Esophagus (tissue), 2 donors: ENCODE data around the gene ANKS1B. TPM values are rescaled to one million over a fixed set of nuclear protein-coding genes. Genes with fewer than 3 reads are reported as not detected.
"Not testable (repeated sequence)": the region's sequence is repeated elsewhere in the genome, so short reads cannot be mapped to it uniquely, and the experiment has no call there.

ENCODE experiments used
- H3K27ac ChIP-seq, 2 donors: one replicate each; pipeline ENCODE4 v1.5.1; 2013; ENCODE audit warnings: low read depth in 2 of 2, mild to moderate bottlenecking in 2 of 2, inconsistent platforms in 1 of 2, low read length in 1 of 2, moderate library complexity in 1 of 2
- H3K27me3 ChIP-seq, 2 donors: one replicate each; pipeline ENCODE4 v1.6.1; 2013; ENCODE audit warnings: low read length in 2 of 2, control low read depth in 1 of 2, mild to moderate bottlenecking in 1 of 2; ENCODE audit not compliant: insufficient read depth in 2 of 2, control insufficient read depth in 1 of 2
- H3K36me3 ChIP-seq, 2 donors: one replicate each; pipeline ENCODE4 v1.6.1; 2013; ENCODE audit warnings: low read length in 1 of 2; ENCODE audit not compliant: control insufficient read depth in 2 of 2, insufficient read depth in 2 of 2
- H3K4me1 ChIP-seq, 2 donors: one replicate each; pipeline ENCODE4 v1.6.1; 2013; ENCODE audit warnings: low read length in 1 of 2; ENCODE audit not compliant: control insufficient read depth in 2 of 2, insufficient read depth in 2 of 2
- H3K4me3 ChIP-seq, 2 donors: one replicate each; pipeline ENCODE4 v1.5.1; 2013; ENCODE audit warnings: low read length in 2 of 2, mild to moderate bottlenecking in 2 of 2, low read depth in 1 of 2, moderate library complexity in 1 of 2
- H3K9me3 ChIP-seq, 2 donors: one replicate each; pipeline ENCODE4 v1.6.1; 2013; ENCODE audit warnings: mild to moderate bottlenecking in 2 of 2, low read depth in 1 of 2, low read length in 1 of 2, moderate library complexity in 1 of 2; ENCODE audit not compliant: control insufficient read depth in 2 of 2, insufficient read depth in 1 of 2
- WGBS, 2 donors: extraction: QIAGEN DNeasy Blood & Tissue Kit; methylation state at CpG; one replicate each; pipeline ENCODE4 v1.1.7; 2013; 5-methylcytosine and 5-hydroxymethylcytosine counted together
- polyA plus RNA-seq, 2 donors: library from polyadenylated mRNA; stranded (reverse); fragments of 200-250 nt; gene quantifications; one replicate each; pipeline ENCODE4 v1.2.3, GENCODE V29; 2013
- donor health status: healthy with polysubstance abuse.
- donor health status: Bipolar disorder and iron deficiency.

The ANKS1B gene
- polyA plus RNA-seq, 2 donors: 0.85 to 1.0 TPM

DNA sequence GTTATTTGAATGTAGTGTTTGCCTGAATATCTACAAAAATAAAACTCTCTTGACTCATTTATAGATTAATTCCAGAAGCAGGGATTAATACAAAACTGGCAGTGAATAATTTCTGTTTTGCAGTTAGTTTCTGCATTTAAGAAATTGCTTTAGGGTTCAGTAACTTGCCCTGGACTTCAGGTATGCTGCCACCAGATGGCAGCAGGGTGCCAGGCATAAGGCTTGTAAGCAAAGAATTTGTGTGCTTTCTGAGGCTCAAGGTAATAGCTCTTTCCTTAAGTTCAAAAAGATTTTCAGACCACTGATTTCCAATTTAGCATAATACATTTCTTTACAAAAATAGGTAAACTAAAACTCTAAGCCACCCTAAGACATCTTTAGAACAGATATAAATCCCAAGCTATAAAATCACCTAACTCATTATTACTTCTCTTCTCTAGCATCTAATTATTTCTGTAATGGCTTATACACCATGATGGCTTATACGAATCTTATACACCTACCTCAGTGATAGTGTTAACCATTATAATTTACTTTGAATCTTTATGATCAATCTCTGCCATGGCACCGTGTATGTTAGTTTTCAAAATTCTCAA is 941.3 kb downstream of the ANKS1B start:
- Histone ChIP-seq H3K27me3 (no peaks in the 10 kb centered on the region), H3K4me3 (no peak overlapping the region), H3K36me3 (no peaks in the 10 kb centered on the region), H3K27ac (no peak overlapping the region), H3K4me1 (no peaks in the 10 kb centered on the region), H3K9me3 (no peaks in the 10 kb centered on the region)
- 60 to 63% methylated on average over 2 of the region's 2 CpGs for WGBS, 2 donors

GRCh38 chr12:99042226-99042625 is 942.5 kb downstream of the ANKS1B start:
- no peaks in the 10 kb centered on the region for H3K4me1 ChIP-seq
- H3K9me3 ChIP-seq: no peaks in the 10 kb centered on the region
- H3K4me3 ChIP-seq: no peak overlapping the region
- no peaks in the 10 kb centered on the region for H3K27me3 ChIP-seq
- H3K27ac ChIP-seq: no peak overlapping the region
- 80 to 82% methylated on average over 4 of the region's 4 CpGs for WGBS, 2 donors
- no peaks in the 10 kb centered on the region for H3K36me3 ChIP-seq

GRCh38 chr12:99039367-99040120 is 945.2 kb downstream of the ANKS1B start:
- H3K36me3 ChIP-seq: no peaks in the 10 kb centered on the region
- H3K4me1 ChIP-seq: no peaks in the 10 kb centered on the region
- H3K27me3 ChIP-seq: no peaks in the 10 kb centered on the region
- 88% methylated on average over 9 of the region's 9 CpGs for WGBS, 2 donors
- H3K4me3 ChIP-seq: no peak overlapping the region
- H3K9me3 ChIP-seq: no peaks in the 10 kb centered on the region
- no peak overlapping the region for H3K27ac ChIP-seq

GRCh38 chr12:99036566-99036965 is 948.2 kb downstream of the ANKS1B start:
- Histone ChIP-seq H3K27me3 (no peaks in the 10 kb centered on the region), H3K27ac (no peak overlapping the region), H3K4me1 (no peaks in the 10 kb centered on the region), H3K9me3 (no peaks in the 10 kb centered on the region), H3K36me3 (no peaks in the 10 kb centered on the region), H3K4me3 (no peak overlapping the region)

DNA sequence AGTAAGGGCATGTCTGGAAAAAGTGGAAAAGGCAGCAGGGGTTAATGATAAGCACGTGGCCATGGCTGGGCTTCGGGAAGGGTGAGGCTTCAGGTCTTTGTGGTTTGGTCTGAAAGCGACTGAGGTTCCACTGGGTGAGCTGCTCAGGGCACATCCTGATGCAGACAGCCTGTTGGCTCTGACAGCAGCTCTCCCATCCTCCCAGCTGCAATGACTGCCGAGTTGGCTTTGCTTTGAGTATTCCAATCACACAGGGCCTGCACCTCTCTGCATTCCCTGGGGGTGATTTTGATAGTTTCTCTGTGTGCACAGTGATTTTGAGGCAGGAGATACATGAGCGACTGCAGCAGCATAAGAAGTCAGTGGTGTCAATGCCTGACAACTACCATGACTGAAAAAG is 948.9 kb downstream of the ANKS1B start:
- Histone ChIP-seq H3K9me3 (no peaks in the 10 kb centered on the region), H3K36me3 (no peaks in the 10 kb centered on the region), H3K27me3 (no peaks in the 10 kb centered on the region), H3K4me1 (no peaks in the 10 kb centered on the region), H3K4me3 (no peak overlapping the region), H3K27ac (no peak overlapping the region)
- 43 to 50% methylated on average over 5 of the region's 5 CpGs for WGBS, 2 donors

- WGBS, 2 donors: 96 to 97% methylated on average over 4 of the region's 4 CpGs
- H3K27me3 ChIP-seq, H3K27ac ChIP-seq, H3K36me3 ChIP-seq, H3K9me3 ChIP-seq, H3K4me3 ChIP-seq, H3K4me1 ChIP-seq: not testable (repeated sequence)
These were observed 950.5 kb downstream of the ANKS1B start for GRCh38 chr12:99034201-99034600.

GRCh38 chr12:99029511-99030271 is 955.0 kb downstream of the ANKS1B start:
- H3K9me3 ChIP-seq: no peaks in the 10 kb centered on the region
- WGBS, 2 donors: 47 to 55% methylated on average over 5 of the region's 5 CpGs
- H3K4me3 ChIP-seq: no peak overlapping the region
- no peak overlapping the region for H3K27ac ChIP-seq
- no peaks in the 10 kb centered on the region for H3K27me3 ChIP-seq
- H3K36me3 ChIP-seq: no peaks in the 10 kb centered on the region
- peaks cover 0 to 4% of the 10 kb centered on the region in 2 donors for H3K4me1 ChIP-seq

- Histone ChIP-seq H3K4me3 (no peak overlapping the region), H3K4me1 (peaks cover 0 to 4% of the 10 kb centered on the region in 2 donors), H3K36me3 (no peaks in the 10 kb centered on the region), H3K9me3 (no peaks in the 10 kb centered on the region), H3K27me3 (no peaks in the 10 kb centered on the region), H3K27ac (no peak overlapping the region)
- 33 to 54% methylated on average over 2 of the region's 2 CpGs for WGBS, 2 donors
These were observed 957.3 kb downstream of the ANKS1B start for GRCh38 chr12:99027461-99027860.

- H3K4me1 ChIP-seq: peaks cover 0 to 4% of the 10 kb centered on the region in 2 donors
- no peak overlapping the region for H3K27ac ChIP-seq
- no peaks in the 10 kb centered on the region for H3K9me3 ChIP-seq
- 57 to 64% methylated on average over 2 of the region's 2 CpGs for WGBS, 2 donors
- H3K27me3 ChIP-seq: no peaks in the 10 kb centered on the region
- H3K4me3 ChIP-seq: no peak overlapping the region
- H3K36me3 ChIP-seq: no peaks in the 10 kb centered on the region
These were observed 957.7 kb downstream of the ANKS1B start for GRCh38 chr12:99027055-99027393.
